NT2/D1 (cell line): Measurements from ENCODE around the gene U2AF2.

Source experiments
- SUZ12 ChIP-seq: IDR thresholded peaks from 2 replicates; pipeline ENCODE4 v1.6.1; 2011; ENCODE audit not compliant: insufficient read length, insufficient read depth; ENCODE audit errors: extremely low read depth
- YY1 ChIP-seq: IDR thresholded peaks from 2 replicates; pipeline ENCODE4 v1.6.1; 2011; ENCODE audit not compliant: insufficient read length, insufficient read depth
- ZNF274 ChIP-seq: IDR thresholded peaks from 2 replicates; pipeline ENCODE4 v1.6.1; 2011; ENCODE audit warnings: mild to moderate bottlenecking, low read depth, low read length

GRCh38 chr19:55655648-55656040 is 809 bp downstream of the U2AF2 start:
- TF ChIP-seq SUZ12 (no peak), ZNF274 (no peak), YY1 (no peak)
